ENCODE results near the gene NPR1. TPM values are rescaled to one million over a fixed set of nuclear protein-coding genes. Genes with fewer than 3 reads are reported as not detected.

Gene NPR1
- total and polyA plus RNA-seq, 2 of the 13 experiments (the other 11 are each of a cell fraction or from before 2014, with no cell fraction given): not detected

DNA sequence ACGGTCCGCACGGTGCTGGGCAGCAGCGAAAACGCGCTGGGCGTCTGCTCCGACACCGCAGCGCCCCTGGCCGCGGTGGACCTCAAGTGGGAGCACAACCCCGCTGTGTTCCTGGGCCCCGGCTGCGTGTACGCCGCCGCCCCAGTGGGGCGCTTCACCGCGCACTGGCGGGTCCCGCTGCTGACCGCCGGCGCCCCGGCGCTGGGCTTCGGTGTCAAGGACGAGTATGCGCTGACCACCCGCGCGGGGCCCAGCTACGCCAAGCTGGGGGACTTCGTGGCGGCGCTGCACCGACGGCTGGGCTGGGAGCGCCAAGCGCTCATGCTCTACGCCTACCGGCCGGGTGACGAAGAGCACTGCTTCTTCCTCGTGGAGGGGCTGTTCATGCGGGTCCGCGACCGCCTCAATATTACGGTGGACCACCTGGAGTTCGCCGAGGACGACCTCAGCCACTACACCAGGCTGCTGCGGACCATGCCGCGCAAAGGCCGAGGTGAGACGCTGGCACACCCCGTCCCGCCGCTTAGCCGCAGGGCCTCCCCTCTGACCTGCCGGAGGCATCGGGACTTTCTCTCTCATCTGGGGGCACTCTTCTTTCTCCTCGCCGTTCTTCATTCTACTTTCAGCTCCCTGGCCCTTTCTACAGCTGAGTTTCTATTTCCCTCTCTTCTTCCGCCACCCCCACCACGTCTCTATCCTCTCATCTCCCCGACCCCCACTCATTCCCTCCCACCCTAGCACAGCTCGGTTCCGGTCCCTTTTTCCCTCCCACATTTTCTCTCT is 1.0 kb downstream of the NPR1 start (continued):
- TF ChIP-seq AKAP8 (CRISPR knock-in tag; IDR thresholded peaks at IDR 0.05) (no peak), ZNF550 (CRISPR knock-in tag; IDR thresholded peaks at IDR 0.05; ENCODE audit: borderline replicate concordance) (no peak), ZNF672 (CRISPR knock-in tag; IDR thresholded peaks at IDR 0.05) (no peak), HNRNPLL (IDR thresholded peaks at IDR 0.05; ENCODE audit: low read depth, low read length, poor library complexity, severe bottlenecking) (peak; percentile 89), CENPT (CRISPR knock-in tag; IDR thresholded peaks at IDR 0.05; ENCODE audit: low read depth) (no peak), HOXA9 (CRISPR knock-in tag; IDR thresholded peaks at IDR 0.05; ENCODE audit: borderline replicate concordance) (peak; percentile 47), ZNF263 (CRISPR knock-in tag; IDR thresholded peaks at IDR 0.05) (peak; percentile 94), RBM39 (IDR thresholded peaks at IDR 0.05; ENCODE audit: low read depth, low read length, poor library complexity, severe bottlenecking) (no peak)
- TF ChIP-seq, protein P1, sequence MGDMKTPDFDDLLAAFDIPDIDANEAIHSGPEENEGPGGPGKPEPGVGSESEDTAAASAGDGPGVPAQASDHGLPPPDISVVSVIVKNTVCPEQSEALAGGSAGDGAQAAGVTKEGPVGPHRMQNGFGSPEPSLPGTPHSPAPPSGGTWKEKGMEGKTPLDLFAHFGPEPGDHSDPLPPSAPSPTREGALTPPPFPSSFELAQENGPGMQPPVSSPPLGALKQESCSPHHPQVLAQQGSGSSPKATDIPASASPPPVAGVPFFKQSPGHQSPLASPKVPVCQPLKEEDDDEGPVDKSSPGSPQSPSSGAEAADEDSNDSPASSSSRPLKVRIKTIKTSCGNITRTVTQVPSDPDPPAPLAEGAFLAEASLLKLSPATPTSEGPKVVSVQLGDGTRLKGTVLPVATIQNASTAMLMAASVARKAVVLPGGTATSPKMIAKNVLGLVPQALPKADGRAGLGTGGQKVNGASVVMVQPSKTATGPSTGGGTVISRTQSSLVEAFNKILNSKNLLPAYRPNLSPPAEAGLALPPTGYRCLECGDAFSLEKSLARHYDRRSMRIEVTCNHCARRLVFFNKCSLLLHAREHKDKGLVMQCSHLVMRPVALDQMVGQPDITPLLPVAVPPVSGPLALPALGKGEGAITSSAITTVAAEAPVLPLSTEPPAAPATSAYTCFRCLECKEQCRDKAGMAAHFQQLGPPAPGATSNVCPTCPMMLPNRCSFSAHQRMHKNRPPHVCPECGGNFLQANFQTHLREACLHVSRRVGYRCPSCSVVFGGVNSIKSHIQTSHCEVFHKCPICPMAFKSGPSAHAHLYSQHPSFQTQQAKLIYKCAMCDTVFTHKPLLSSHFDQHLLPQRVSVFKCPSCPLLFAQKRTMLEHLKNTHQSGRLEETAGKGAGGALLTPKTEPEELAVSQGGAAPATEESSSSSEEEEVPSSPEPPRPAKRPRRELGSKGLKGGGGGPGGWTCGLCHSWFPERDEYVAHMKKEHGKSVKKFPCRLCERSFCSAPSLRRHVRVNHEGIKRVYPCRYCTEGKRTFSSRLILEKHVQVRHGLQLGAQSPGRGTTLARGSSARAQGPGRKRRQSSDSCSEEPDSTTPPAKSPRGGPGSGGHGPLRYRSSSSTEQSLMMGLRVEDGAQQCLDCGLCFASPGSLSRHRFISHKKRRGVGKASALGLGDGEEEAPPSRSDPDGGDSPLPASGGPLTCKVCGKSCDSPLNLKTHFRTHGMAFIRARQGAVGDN (CRISPR knock-in tag; IDR thresholded peaks at IDR 0.05): peak; percentile 76
- TF ChIP-seq, protein P2, sequence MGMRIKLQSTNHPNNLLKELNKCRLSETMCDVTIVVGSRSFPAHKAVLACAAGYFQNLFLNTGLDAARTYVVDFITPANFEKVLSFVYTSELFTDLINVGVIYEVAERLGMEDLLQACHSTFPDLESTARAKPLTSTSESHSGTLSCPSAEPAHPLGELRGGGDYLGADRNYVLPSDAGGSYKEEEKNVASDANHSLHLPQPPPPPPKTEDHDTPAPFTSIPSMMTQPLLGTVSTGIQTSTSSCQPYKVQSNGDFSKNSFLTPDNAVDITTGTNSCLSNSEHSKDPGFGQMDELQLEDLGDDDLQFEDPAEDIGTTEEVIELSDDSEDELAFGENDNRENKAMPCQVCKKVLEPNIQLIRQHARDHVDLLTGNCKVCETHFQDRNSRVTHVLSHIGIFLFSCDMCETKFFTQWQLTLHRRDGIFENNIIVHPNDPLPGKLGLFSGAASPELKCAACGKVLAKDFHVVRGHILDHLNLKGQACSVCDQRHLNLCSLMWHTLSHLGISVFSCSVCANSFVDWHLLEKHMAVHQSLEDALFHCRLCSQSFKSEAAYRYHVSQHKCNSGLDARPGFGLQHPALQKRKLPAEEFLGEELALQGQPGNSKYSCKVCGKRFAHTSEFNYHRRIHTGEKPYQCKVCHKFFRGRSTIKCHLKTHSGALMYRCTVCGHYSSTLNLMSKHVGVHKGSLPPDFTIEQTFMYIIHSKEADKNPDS (CRISPR knock-in tag; IDR thresholded peaks at IDR 0.05): no peak
- TF ChIP-seq, protein P3, sequence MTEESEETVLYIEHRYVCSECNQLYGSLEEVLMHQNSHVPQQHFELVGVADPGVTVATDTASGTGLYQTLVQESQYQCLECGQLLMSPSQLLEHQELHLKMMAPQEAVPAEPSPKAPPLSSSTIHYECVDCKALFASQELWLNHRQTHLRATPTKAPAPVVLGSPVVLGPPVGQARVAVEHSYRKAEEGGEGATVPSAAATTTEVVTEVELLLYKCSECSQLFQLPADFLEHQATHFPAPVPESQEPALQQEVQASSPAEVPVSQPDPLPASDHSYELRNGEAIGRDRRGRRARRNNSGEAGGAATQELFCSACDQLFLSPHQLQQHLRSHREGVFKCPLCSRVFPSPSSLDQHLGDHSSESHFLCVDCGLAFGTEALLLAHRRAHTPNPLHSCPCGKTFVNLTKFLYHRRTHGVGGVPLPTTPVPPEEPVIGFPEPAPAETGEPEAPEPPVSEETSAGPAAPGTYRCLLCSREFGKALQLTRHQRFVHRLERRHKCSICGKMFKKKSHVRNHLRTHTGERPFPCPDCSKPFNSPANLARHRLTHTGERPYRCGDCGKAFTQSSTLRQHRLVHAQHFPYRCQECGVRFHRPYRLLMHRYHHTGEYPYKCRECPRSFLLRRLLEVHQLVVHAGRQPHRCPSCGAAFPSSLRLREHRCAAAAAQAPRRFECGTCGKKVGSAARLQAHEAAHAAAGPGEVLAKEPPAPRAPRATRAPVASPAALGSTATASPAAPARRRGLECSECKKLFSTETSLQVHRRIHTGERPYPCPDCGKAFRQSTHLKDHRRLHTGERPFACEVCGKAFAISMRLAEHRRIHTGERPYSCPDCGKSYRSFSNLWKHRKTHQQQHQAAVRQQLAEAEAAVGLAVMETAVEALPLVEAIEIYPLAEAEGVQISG (CRISPR knock-in tag; IDR thresholded peaks at IDR 0.05): peak; percentile 43
- TF ChIP-seq, protein P4, sequence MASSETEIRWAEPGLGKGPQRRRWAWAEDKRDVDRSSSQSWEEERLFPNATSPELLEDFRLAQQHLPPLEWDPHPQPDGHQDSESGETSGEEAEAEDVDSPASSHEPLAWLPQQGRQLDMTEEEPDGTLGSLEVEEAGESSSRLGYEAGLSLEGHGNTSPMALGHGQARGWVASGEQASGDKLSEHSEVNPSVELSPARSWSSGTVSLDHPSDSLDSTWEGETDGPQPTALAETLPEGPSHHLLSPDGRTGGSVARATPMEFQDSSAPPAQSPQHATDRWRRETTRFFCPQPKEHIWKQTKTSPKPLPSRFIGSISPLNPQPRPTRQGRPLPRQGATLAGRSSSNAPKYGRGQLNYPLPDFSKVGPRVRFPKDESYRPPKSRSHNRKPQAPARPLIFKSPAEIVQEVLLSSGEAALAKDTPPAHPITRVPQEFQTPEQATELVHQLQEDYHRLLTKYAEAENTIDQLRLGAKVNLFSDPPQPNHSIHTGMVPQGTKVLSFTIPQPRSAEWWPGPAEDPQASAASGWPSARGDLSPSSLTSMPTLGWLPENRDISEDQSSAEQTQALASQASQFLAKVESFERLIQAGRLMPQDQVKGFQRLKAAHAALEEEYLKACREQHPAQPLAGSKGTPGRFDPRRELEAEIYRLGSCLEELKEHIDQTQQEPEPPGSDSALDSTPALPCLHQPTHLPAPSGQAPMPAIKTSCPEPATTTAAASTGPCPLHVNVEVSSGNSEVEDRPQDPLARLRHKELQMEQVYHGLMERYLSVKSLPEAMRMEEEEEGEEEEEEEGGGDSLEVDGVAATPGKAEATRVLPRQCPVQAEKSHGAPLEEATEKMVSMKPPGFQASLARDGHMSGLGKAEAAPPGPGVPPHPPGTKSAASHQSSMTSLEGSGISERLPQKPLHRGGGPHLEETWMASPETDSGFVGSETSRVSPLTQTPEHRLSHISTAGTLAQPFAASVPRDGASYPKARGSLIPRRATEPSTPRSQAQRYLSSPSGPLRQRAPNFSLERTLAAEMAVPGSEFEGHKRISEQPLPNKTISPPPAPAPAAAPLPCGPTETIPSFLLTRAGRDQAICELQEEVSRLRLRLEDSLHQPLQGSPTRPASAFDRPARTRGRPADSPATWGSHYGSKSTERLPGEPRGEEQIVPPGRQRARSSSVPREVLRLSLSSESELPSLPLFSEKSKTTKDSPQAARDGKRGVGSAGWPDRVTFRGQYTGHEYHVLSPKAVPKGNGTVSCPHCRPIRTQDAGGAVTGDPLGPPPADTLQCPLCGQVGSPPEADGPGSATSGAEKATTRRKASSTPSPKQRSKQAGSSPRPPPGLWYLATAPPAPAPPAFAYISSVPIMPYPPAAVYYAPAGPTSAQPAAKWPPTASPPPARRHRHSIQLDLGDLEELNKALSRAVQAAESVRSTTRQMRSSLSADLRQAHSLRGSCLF (CRISPR knock-in tag; IDR thresholded peaks at IDR 0.05; ENCODE audit: borderline replicate concordance): no peak

Measured in HepG2 (cell line).